Muscle of back (tissue), 13 donors: ENCODE results near the gene DEFB114. TPM values are rescaled to one million over a fixed set of nuclear protein-coding genes. Genes with fewer than 3 reads are reported as not detected.
"Not testable (repeated sequence)": the region's sequence is repeated elsewhere in the genome, so short reads cannot be mapped to it uniquely, and the experiment has no call there.

Experiments used
- DNase-seq, 3 donors: peaks; one replicate each; pipeline versions ENCODE4 v3.0.0 to v3.0.0-alpha.2; 2013
- long read RNA-seq, 9 donors: transcript quantifications; one replicate each; lab custom pipeline, GENCODE V29; 2026
- polyA plus RNA-seq, 10 donors: library from polyadenylated mRNA; unstranded; fragments of 120-200 nt; gene quantifications; one replicate each; pipeline ENCODE4 v1.2.1, GENCODE V29; 2013; ENCODE audit not compliant: insufficient read length in 10 of 10

Gene DEFB114, protein sequence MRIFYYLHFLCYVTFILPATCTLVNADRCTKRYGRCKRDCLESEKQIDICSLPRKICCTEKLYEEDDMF
- polyA plus RNA-seq = not detected
- long read RNA-seq, donor 1 = 0 reads
- long read RNA-seq, donor 2 = 0 reads
- long read RNA-seq, donor 3 = 0 reads
- long read RNA-seq, donor 4 = 0 reads
- long read RNA-seq, donor 5 = 0 reads
- long read RNA-seq, donor 6 = 0 reads
- long read RNA-seq, donor 7 = 0 reads
- long read RNA-seq, donor 8 = 0 reads
- long read RNA-seq, donor 9 = 0 reads

DNA sequence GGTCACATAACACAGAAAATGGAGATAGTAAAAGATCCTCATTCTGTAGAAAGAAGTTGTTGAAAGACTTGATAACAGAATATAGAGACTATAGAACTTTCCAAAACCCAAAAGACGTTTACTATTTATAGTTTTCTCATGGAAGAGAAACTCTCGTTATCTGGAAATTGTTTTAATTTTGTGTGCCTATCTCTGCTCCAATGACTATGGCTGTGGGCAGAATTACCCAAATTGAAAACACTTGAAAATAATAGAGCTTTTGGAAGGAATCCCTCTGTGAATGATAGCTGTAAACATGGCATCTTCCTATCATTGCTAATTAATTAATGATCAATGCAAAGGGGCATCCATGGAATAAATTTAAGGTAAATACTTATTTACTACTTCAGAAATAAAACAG lies at the start of gene DEFB114:
DEFB114 (minus strand) TSS at position 101 of the 400 bp plus-strand sequence; CDS start at position 42, 59 bp downstream.
- no peak for DNase-seq

DNA sequence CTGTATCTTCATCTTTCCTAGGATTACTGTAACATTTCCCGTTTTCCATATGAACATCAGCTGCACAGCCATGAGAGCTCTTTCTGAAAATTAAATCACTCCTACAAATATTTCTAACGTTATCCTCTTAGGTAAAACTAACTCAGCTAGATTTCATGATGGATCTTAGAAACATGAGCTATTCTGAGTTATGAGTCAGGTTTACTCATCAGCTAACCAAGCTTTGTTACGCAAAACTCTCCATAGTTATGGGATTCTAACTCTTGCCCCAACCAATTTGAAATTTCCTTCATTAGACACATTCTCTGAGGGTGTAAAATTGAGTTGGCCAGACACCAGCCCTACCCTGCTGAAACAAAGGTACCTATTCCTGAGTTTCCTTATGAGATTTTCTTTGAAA lies 43.9 kb upstream of the DEFB114 start:
- DNase-seq = peak in 1 of 3 donors; percentile 1

DNA sequence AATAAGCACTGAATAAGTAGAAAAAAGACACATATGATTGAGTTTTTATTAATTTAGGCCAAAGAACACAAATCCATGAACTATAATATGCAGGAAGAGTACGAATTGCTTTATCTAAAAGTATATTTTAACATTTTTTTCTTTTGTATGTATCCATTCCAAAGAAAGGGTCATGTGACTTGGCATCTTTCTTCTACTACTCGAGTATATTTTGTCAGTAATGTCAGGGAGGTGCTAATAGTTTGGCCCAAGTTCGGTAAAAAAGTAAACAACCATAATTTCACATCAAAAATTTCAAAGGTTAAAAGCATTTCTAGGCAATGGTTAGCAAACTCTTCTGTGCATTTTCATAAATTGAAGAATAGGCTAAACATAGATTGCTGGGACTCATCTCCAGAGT lies 39.2 kb upstream of the DEFB114 start:
- no peak for DNase-seq

DNA sequence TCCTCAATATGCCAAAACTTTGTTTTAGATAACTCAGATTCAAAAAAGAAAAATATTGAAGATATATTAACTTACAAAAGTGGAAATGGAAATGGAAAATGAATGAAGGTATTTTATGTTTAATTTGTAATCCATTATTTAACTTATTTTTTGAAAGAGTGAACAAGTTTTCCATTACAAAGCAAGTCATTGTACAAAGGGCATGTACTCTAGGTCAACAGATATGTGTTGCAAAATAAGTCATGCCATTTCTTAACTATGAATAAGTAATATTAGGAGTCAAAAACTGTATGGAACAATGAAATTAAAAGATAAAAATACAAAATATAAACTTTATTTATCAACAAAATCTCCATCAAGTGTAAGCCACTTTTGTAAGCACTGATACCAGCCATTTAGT lies 31.3 kb upstream of the DEFB114 start:
- no peak for DNase-seq

DNA sequence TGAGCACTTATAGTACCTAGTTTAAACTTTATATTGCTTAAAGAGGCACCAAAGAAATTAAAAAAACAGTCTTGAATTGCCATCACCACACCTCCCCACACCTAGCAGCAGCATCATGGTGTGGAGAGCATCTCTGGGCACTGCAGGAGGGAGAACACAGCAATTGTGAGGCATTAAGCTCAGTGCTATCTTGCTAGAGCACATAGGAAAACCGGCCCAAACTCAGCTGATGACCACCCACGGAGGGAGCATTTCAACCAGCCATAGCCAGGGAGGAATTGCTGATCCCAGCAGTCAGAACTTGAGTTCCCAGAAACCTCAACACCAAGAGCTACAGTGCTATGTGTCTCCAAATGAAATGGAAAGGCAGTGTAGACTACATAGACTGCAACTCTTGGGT lies 24.9 kb upstream of the DEFB114 start:
- no peak for DNase-seq

DNA sequence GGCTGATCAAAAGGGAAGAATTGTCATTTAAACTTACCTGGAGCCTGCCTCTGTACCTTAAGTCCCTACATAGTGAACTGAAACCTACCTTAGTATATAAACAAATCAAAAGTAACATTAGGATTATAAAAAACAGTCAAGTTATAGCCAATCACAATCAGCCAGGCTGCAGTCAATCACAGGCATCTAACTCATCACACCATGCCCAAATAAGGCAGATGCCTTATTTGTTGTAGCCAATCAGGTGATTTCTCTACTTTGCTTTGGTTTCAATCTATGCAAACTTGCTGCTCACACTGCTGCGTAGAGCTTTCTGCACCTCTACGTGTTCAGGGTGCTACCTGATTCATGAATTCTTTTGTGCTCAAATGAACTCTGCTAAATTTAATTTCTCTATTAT lies 23.8 kb upstream of the DEFB114 start:
- DNase-seq = no peak

DNA sequence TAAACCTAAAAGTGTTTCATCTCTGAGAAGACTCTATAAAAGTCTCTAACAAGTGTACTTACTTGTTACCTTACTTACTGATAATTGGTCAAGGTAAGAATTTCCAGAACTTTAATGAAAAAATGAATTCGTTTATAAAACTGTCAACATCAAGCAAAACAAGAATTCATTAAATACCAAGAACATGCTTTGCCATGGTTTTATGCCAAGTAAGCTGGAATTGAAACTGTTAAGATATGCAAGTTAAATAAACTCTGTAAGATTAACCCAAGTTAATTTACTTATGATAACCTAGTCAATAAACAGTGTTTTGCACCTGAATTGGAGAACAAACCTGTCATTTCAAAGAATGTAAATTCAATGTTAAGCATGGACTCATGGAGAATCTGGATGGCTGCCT lies 22.6 kb upstream of the DEFB114 start:
- DNase-seq = no peak

DNA sequence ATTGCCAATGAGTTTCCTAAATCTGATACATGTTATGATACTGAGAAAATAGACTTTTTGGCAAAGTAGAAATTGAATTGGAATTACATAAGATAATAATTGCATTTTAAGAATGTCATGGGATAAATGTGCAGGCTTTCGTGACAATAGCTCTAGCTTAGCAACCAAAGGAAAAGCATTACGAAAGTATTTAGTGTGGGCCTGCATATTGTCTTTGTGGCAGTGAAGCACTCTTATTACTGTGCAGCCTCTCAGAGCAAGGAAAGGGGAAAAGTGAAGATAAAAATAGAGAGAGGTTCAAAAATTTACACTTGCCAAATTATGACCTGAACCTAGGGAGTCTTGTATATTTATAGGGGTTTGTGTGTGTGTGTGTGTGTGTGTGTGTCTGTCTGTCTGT lies 18.1 kb upstream of the DEFB114 start:
- DNase-seq = no peak

DNA sequence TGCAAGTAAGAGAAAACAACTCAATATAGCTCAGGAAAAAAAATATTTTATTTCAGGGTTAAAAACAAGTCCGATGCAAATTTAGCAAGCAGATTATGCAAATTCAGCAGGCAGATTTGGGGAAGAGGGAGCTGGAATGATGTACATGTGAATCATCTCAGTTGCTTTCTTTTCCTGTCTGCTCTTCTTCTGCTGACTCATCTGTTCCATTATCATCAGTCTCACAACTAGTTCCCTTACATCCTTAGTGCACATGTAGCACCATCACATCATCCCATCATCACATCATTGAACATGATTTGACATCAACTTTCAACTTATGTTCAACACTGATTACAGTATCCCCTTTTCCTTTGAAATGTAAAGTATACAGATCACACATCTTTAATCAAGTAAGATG lies 16.9 kb upstream of the DEFB114 start:
- DNase-seq = peak in 1 of 3 donors; percentile 5

DNA sequence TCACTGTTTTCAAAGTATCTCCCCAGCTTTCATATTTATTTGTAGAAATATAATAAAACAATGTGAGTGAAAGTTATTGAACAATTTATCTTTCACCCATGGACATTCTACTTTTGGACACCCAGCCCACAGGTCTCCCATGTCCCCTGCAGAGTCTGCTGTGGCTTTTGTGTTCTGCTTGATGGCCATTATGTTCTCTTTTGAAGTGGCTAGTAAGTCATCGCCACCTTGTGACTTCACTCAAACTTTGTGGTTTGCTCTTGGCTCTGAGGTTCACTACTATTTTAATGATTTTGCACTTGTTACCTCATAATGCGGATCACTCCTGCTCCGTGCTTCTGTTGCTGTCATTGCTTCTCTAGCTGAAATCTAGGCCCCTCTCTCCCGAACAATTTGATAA lies 15.6 kb upstream of the DEFB114 start:
- no peak for DNase-seq

DNA sequence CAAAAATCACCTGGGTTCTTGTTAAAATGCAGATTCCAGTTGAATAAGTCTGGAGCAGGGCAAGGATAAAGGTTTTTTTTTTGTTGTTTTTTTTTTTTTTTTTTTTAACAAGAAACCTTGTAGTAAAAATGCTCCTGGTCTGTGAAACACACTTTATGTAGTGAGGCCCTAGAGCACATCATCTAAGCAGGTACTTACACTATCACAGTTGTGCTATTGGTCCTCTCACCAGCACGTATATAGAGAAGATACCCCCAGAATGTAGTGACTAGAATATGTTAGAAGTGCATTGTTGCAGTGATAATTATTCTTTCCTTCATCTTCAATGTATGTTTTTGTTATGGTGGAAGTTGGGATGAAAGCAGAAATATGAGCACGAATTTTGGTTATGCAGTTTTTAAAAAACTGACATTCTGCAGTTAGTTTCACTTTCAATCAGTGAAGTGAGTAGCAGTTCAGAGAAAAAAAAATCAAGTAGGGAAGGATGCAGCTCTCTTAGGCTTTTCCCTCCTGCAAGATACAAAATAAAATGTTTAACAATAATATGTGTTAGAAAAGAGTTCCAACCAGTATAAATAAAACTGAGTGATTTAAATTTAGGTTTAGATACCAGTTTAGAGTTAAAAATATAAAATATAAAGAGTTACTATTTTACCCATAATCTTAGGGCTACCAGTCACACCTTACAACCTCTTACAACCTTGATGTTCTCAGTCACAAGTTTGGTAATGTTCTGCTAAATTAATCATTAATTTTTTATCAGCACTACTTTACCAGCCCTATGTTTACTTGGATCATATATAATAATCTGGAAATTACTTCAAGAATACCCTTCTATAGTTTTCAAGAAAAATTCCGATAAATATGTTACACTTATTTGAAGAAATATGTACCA lies 14.6 kb upstream of the DEFB114 start:
- peak in 1 of 3 donors; percentile 13 for DNase-seq

DNA sequence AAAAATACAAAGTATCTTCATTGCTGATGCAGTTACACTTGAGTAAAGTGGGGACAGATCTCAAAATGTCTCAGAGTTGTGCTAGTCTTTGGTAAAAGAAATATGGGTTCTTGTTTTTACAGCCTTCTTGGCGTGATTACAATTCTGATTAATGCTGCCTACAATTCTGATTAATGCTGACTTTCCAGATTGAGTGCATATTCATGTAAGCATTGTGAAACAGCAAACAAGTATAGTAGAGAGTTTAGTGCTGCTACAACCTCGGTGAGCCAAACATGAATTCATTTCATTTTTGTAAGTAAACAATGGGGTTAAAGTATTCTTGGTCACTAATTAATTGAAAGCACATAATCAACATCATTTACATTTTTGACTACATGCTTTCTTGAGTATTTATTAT lies 5.6 kb upstream of the DEFB114 start, which contains the start of gene DEFB113:
DEFB113 (minus strand) TSS at position 21 of the 400 bp plus-strand sequence; CDS start at position 21, 0 bp downstream.
- DNase-seq = no peak

DNA sequence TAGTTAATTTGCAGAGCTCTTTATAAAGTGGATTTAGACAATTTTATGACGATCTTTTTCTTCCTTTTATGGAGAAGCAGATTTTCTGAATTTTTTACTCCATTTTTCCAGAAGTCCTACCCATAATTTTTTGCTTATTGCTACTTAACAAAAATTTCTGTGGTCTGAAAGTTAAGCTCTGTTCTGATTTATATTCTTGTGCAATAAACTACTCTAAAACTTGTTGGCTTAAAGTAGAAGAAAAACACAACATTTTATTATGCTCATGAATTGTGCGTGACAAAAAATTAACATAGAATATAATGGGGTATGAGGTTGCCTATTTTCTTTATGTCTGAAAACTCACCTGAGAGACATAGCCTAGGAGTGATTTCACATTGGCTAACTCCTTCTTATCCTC lies 2.9 kb upstream of the DEFB114 start:
- no peak for DNase-seq

DNA sequence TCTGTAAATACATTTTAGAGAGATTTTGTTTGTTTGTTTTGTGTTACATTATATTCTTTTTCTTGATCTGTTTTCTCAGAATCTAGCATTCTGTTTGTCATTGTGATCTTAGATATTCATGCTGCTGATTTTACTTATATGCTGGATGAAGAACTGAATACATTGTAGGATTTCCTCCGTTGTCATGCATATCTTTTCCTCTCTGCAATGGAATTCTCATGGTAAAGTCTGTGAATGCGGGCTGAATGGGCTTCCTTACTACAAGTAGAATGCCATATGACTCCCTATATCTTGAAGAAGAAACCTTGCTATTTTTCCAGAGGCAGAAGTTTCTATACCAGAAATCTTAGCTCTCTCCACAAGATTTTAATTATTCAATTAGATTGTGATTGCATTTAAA lies 2.4 kb upstream of the DEFB114 start:
- no peak for DNase-seq

DNA sequence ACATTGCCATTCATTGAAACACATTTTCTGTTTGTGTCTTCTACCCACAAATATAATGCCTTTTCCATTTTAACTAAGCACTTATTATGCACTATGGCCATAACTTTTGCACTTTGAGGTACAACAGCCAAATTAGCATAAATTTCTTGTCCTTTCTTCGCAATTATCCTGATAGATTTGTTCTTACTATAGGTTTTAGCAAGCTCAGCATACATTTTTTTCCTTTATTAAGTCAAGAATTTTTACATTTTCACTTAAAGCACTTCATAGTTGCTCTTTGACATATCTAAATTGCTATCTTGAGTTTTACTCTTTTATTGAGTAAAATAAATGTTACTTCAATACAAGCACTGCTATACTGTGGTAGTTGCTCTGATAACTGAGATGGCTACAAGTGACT lies 5.8 kb downstream of the DEFB114 start:
- no peak for DNase-seq

DNA sequence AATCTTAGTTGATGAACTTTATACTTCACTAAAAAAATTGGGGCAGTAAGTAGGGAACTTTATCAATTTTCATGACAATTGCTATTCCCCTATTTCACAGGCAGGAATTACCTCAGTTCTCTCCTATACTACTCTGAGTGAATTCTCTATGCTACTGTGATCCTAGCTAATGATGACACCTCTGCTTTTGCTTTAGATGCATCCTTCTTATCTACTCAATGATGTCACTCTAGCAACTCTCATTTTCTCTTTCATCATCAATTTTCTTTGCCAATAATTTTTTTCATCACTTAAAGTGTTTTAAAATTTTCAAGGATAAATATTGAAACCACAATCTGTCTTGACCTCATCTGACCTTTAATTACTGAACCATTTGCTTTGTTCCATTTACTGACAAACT lies 8.1 kb downstream of the DEFB114 start:
- DNase-seq = no peak

DNA sequence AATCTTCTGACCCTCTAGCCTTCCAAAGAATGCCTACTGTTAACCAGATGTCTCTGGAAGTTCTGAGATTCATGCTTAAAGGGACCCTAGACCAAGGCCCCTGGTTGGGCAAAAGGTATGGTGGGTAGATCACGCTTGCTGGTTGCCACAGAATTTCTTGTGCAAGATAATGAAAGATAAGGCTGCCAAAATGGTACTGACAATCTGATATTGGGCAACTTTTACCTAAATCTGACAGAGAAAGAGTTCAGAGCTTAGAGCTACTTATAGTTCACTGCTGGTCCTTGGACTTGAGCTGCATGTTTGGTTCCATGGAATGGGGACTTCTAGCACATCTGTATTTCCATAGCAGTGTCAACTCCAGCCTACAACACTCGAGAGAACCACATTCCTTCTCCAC lies 12.0 kb downstream of the DEFB114 start:
- DNase-seq = no peak

DNA sequence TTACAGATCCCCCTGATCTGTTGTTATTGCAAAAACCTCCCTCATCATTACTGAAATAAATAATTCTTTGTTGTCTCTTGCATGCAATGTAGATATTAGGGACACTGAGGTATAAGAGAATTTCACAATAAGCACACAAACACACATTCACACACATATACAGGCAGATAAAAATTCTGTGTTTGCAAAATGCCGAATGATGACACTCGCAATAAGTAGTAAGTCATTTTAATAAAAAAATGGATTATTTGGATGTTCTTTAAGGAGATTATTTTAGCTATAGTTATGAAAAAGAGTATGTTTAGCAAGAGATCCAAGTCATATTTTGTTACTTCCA lies 13.6 kb downstream of the DEFB114 start:
- no peak for DNase-seq

DNA sequence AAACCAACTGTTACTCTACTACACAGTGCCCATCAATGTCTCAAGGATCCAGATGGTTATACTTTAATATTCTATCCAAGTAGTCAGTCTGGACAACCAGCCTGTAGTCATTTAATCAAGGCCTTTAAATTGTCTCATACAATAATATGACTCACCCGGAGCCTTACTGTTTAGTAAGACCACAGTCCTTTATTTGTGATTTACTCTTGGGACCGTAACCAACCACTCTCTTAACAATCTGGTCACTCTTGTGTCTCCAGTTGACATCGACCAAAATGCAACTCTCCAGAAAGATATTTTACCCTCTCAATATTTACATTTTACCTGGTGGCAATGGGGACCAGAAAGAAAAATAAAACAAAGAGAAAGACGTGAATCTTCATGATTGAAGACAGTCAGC lies 14.9 kb downstream of the DEFB114 start:
- DNase-seq = no peak

DNA sequence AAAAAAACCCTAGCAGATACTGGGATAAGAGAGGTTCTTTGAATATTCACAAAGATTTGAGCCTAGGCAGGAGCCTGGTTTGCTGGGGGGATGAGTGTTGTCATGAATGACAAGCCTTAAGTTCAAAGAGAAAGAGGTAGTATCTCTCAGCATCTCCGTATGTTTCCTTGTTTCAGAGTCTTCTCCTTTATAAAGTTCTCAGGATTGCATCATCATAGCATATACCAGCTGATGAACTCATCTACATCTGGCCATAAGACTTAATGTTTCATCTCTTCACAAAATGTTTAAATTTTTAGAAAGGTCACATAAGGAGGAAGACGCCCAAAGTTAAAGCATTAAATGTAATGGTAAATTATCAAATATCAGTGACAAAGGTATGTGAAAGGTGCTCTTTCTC lies 17.1 kb downstream of the DEFB114 start:
- DNase-seq = no peak

DNA sequence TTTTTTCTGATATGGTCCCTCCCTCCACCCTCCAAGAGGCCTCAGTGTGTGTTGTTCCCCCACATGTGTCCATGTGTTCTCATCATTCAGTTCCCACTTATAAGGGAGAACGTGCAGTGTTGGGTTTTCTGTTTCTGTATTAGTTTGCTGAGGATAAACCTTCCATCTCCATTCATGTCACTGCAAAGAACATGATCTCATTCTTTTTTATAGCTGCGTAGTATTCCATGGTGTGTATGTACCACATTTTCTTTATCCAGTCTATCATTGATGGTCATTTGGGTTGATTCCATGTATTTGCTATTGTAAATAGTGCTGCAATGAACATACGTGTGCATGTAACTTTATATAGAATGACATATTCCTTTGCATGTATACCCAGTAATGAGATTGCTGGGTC lies 19.9 kb downstream of the DEFB114 start:
- DNase-seq = not testable (repeated sequence)

DNA sequence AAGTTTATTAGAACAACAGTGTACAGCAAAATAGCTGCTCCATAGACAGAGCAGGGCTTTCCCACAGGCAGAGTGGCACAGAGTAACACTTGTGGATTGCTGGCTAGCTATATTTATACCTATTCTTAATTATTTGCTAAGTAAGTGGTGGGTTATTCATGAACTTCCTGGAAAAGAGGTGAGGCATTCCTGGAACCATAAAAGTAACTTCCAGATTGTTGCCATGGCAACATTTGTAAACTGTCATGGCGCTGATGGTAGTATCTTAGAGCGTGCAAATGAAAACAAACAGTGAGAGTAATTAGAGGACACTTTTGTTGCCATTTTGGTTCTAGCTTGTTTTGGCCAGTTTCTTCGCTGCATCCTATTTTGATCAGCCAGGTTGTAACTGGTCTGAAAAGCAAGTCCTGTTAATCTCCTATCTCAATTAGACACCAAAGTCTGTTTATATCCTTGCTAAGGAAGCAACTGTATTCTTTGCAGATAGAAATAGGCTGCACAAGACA lies 23.9 kb downstream of the DEFB114 start:
- no peak for DNase-seq

DNA sequence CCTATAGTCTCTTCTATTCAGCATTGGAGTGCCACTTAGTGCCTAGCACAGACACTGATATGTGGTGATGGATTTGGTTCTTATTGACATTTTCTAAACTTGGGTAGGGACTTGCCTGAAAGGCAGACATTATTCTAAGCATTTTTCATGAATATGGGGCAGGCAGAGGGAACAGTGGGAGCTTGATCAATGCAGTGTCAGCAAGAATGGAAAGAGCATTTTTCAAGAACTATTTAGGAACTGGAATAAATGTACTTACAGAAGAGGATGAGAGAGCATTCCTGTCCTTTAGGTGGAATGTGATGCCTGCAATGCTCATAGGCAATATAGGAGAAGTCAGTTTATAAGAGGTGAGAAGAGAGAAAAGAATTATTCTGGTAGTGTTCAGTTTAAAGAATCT lies 26.2 kb downstream of the DEFB114 start:
- no peak for DNase-seq
